Measurements from ENCODE around the gene ATG9B. TPM values are rescaled to one million over a fixed set of nuclear protein-coding genes. Genes with fewer than 3 reads are reported as not detected.

The ATG9B gene
- polyA plus RNA-seq, 3 donors from 2014 or later, result 1.9 to 5.7 TPM; not detected in 1

DNA sequence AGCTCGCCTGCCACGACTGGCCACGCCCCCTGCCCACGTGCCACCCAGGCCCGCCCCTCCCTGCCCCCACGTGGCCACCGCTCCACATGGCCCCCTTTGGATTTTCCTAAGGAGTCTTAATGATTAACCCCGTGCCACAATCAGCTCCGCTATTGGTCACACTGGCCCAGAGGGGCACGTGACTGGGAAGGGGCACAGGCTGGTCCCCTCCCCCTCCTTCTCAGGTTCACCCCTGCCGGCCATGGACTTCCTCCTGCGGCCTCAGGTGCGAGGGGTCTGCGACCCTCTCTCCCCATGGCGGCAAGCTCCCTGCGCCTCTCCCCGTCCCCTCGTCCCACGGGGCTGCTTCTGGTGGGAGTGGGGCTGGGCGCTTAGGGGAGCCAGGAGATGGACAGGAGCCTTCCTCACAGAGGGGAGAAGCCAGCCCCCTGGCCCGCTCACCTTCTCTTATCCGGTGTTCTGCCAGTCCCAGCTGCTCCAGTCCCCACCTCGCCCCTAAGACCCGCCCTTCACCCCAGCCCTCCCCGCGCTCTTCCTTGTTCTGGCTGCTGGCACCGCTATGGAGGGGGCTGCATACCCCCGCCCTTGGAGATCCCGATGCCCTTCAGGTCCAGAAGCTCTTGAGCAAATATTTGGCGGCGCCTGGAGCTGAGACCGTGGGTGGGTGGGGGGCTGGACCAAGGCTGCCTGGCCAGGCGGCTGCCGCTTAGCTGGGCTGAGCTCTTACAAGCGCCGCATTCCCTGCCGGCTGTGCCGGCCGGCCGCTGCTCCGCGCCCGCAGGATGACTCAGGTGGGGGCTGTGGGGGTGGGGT is 38.3 kb upstream of the ATG9B start:
- peaks cover 0 to 6% (median 3%) of the 10 kb centered on the region in 3 donors for H3K27me3 Mint-ChIP-seq (ENCODE audit: low read depth in 3 of 3)
- H3K4me1 Mint-ChIP-seq, result peaks cover 26 to 30% of the 10 kb centered on the region in 2 donors
- peaks cover 0 to 9% (median 0%) of the 10 kb centered on the region in 3 donors for H3K36me3 Mint-ChIP-seq
- H3K9me3 Mint-ChIP-seq, result no peaks in the 10 kb centered on the region
- DNase-seq, result no peak
- no peak overlapping the region for H3K27ac Mint-ChIP-seq
- no peak overlapping the region for H3K4me3 Mint-ChIP-seq

GRCh38 chr7:151062111-151062398 is 37.8 kb upstream of the ATG9B start:
- Mint-ChIP-seq H3K27ac (no peak overlapping the region), H3K9me3 (no peaks in the 10 kb centered on the region), H3K27me3 (ENCODE audit: low read depth in 3 of 3) (peaks cover 0 to 6% (median 3%) of the 10 kb centered on the region in 3 donors), H3K4me3 (peak overlapping the region in 1 of 5 donors; percentile 9), H3K4me1 (peaks cover 32 to 35% of the 10 kb centered on the region in 2 donors), H3K36me3 (peaks cover 0 to 4% (median 0%) of the 10 kb centered on the region in 3 donors)
- no peak for DNase-seq

DNA sequence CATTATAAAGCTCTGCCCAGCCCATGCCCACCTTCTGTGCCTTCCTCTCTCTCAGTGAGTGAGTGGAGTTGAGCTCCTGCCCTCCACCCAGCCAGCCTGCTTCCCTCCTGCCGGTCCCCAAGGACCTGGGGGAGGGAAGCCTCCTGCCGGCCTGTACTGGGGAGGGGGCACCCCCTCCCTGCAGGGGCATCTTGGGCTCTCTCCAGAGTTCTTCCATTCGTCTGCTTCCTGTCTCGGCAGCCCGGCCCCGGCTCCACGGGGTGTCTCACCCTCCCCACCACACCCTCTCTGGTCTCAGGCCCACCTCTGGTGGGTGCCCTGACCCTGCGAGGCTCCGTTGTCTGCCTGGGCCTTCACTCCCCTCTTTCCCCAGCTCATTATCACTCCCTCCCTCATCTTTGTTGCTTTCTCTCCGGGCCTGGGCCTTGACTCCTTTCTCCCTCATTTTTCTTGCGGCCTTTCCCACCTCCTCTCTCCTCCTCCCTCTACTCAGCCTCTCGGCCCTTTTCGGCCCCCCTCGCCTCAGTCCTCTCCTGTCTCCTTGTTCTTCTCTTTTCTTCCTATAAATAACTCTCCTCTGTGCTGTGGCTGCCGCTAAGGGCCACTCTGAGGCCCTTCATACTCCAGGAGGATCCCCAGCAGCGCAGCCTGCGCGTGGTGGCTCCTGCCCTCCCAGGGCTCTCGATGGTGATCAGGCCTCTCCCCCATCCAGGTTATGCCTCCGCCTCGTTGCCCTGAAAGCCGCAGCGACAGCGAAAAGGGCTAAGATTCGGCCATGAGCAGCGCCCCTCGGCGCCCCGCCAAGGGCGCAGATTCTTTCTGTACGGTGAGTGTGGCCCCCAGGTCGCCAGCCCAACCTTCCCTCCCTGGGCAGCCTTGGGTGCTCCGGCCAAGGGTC is 37.2 kb upstream of the ATG9B start:
- Mint-ChIP-seq H3K27ac (peak overlapping the region in 4 of 6 donors; percentile 59 to 82 (median 75)), H3K27me3 (ENCODE audit: low read depth in 3 of 3) (peaks cover 0 to 6% (median 3%) of the 10 kb centered on the region in 3 donors), H3K4me3 (peak overlapping the region; percentile 60 to 92 (median 73)), H3K9me3 (no peaks in the 10 kb centered on the region), H3K4me1 (peaks cover 34 to 41% of the 10 kb centered on the region in 2 donors), H3K36me3 (peaks cover 0 to 4% (median 0%) of the 10 kb centered on the region in 3 donors)
- DNase-seq, result no peak

DNA sequence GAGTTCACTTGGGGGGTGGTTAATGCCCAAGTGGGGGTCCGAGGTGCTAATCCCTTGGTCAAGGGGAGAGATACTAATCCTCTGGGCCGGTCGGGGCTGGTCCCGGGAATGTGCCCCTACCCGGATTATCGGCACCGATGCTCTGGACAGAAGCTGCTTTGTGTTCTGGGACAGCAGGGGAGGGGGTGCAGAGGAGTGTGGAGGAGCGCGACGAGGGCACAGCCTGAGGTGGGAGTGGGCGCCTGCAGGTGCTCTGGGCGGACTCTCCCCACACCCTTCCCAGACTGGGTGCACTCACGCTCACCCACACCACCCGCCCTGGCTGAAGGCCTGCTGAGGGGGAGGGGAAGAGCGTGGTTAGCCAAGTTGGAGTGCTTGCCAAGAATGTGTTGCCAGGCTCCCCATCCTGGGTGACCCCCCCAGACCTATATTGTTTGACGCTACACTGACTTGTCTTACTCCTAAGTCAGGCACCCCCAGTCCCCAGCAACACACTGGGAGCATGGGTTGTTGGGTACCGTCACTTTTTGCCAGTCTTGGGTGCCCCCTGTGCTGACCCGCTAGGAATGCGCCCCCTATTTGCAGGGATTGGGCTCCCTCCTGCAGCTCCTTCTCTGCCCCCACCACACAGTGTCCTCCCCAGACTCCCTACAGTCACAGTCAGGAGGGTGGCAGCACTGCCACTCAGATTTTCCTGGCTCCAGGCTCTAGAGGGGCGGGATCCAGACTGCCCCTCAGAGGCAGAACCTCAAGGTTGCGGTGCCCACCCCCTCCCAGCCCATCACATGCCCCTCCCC is 36.3 kb upstream of the ATG9B start:
- Mint-ChIP-seq H3K4me1 (peaks cover 34 to 42% of the 10 kb centered on the region in 2 donors), H3K27ac (peak overlapping the region in 3 of 6 donors; percentile 28 to 61 (median 59)), H3K27me3 (ENCODE audit: low read depth in 3 of 3) (peaks cover 0 to 6% (median 3%) of the 10 kb centered on the region in 3 donors), H3K4me3 (peak overlapping the region; percentile 71 to 95 (median 86)), H3K36me3 (peaks cover 0 to 4% (median 0%) of the 10 kb centered on the region in 3 donors), H3K9me3 (no peaks in the 10 kb centered on the region)
- no peak for DNase-seq

DNA sequence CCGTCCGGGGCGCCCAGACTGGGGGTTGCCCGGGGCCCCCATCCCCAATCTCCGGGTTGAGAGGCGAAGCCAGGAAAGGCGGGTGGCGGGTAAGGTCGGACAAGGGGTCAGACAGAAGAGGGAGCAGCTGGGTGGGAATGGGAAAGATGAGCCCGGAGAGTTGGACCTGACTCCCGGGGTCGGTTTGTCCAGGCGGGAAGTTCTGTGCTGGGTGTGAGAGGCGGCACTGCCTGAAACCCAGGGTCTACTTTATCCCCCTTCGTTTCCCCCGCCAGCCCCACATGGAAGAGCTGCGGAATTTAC is 35.8 kb upstream of the ATG9B start:
- DNase-seq, result no peak
- peaks cover 0 to 6% (median 3%) of the 10 kb centered on the region in 3 donors for H3K27me3 Mint-ChIP-seq (ENCODE audit: low read depth in 3 of 3)
- H3K4me1 Mint-ChIP-seq, result peaks cover 34 to 42% of the 10 kb centered on the region in 2 donors
- H3K9me3 Mint-ChIP-seq, result no peaks in the 10 kb centered on the region
- peak overlapping the region; percentile 71 to 95 (median 86) for H3K4me3 Mint-ChIP-seq
- H3K36me3 Mint-ChIP-seq, result peaks cover 0 to under 1% (median 0%) of the 10 kb centered on the region in 3 donors
- H3K27ac Mint-ChIP-seq, result peak overlapping the region in 1 of 6 donors; percentile 28

DNA sequence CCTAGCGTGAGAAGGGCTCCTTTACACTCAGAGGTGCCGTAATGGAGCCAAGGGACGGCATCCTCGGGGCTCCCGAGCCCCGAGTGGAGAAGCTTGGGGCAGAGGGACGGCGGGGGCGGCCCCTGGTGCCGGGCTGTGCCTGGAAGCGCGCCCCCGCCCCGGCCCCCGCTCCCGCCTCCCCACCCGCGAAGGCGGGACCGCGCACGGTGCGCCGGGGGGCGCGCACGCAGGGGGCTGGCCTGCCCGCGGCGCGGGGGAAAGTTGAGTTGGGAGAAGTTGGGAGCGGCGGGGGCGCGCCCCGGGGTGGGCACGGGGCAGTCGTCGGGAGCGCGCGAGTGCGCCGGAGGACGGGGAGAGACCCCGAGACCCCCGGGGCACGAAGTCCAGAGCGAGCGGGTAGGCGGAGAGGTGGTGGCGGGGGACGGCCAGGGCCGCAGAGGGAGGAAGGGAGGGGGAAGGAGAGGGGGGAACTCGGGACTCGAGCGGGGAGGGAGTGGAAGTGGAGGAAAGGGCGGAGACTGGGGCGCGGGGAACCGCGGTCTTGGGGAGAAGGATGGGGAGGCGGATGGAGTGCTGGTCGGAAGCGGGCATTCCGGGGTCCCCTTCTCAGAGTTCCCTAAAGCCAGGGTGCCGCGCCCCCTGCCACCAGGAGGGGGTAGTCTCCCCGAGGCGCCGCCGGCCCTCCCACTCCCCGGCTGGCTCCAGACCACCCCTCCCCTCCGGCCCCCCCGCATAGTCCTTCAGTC is 35.2 kb upstream of the ATG9B start, which contains the start of gene SLC4A2:
Gene SLC4A2, plus strand, starts transcription at position 223 of the 746 bp plus-strand sequence. CDS start 2,399 bp downstream, outside the sequence.
- DNase-seq, result peak; percentile 77 to 80 (median 78)
- H3K4me3 Mint-ChIP-seq, result peak within 1 kb of the TSS; percentile 92 to 95 (median 92)
- peaks cover 34 to 42% of the 10 kb centered on the region in 2 donors for H3K4me1 Mint-ChIP-seq
- H3K36me3 Mint-ChIP-seq, result peaks cover 0 to 3% (median 0%) of the 10 kb centered on the region in 3 donors
- H3K27me3 Mint-ChIP-seq (ENCODE audit: low read depth in 3 of 3), result peaks cover 0 to 6% (median 3%) of the 10 kb centered on the region in 3 donors
- peak within 1 kb of the TSS; percentile 85 to 97 (median 95) for H3K27ac Mint-ChIP-seq
- H3K9me3 Mint-ChIP-seq, result no peaks in the 10 kb centered on the region

- Mint-ChIP-seq H3K27me3 (ENCODE audit: low read depth in 3 of 3) (peaks cover 0 to 6% (median 3%) of the 10 kb centered on the region in 3 donors), H3K9me3 (no peaks in the 10 kb centered on the region), H3K4me3 (peak overlapping the region; percentile 92 to 95 (median 92)), H3K4me1 (peaks cover 34 to 42% of the 10 kb centered on the region in 2 donors), H3K36me3 (peaks cover 0 to 5% (median 0%) of the 10 kb centered on the region in 3 donors), H3K27ac (peak overlapping the region; percentile 85 to 97 (median 95))
- DNase-seq, result no peak
Observed at GRCh38 chr7:151058781-151059366, 34.6 kb upstream of the ATG9B start.

GRCh38 chr7:151057989-151058780 is 33.9 kb upstream of the ATG9B start:
- Mint-ChIP-seq H3K9me3 (no peaks in the 10 kb centered on the region), H3K4me3 (peak overlapping the region; percentile 92 to 95 (median 92)), H3K27ac (peak overlapping the region; percentile 85 to 97 (median 95)), H3K27me3 (ENCODE audit: low read depth in 3 of 3) (peaks cover 0 to 6% (median 3%) of the 10 kb centered on the region in 3 donors), H3K4me1 (peaks cover 34 to 42% of the 10 kb centered on the region in 2 donors), H3K36me3 (peaks cover 0 to 5% (median 0%) of the 10 kb centered on the region in 3 donors)
- DNase-seq, result peak; percentile 93 to 95 (median 94)

- H3K4me1 Mint-ChIP-seq, result peaks cover 35 to 42% of the 10 kb centered on the region in 2 donors
- peaks cover 0 to 6% (median 3%) of the 10 kb centered on the region in 3 donors for H3K27me3 Mint-ChIP-seq (ENCODE audit: low read depth in 3 of 3)
- H3K36me3 Mint-ChIP-seq, result peaks cover 3 to 5% (median 4%) of the 10 kb centered on the region in 3 donors
- H3K9me3 Mint-ChIP-seq, result no peaks in the 10 kb centered on the region
- DNase-seq, result no peak
- peak within 1 kb of the TSS; percentile 85 to 97 (median 95) for H3K27ac Mint-ChIP-seq
- H3K4me3 Mint-ChIP-seq, result peak within 1 kb of the TSS; percentile 92 to 95 (median 92)
Observed at GRCh38 chr7:151057506-151057988, 33.3 kb upstream of the ATG9B start, which contains the start of gene CDK5. TSS of gene CDK5 (minus strand) at chr7:151057897. CDS start at chr7:151057848, 49 bp downstream.

GRCh38 chr7:151056666-151057505 is 32.6 kb upstream of the ATG9B start:
- no peak for DNase-seq
- peaks cover 36 to 42% of the 10 kb centered on the region in 2 donors for H3K4me1 Mint-ChIP-seq
- peaks cover 0 to 6% (median 3%) of the 10 kb centered on the region in 3 donors for H3K27me3 Mint-ChIP-seq (ENCODE audit: low read depth in 3 of 3)
- peak overlapping the region in 5 of 6 donors; percentile 62 to 97 (median 85) for H3K27ac Mint-ChIP-seq
- H3K36me3 Mint-ChIP-seq, result peaks cover 4 to 6% (median 5%) of the 10 kb centered on the region in 3 donors
- H3K9me3 Mint-ChIP-seq, result no peaks in the 10 kb centered on the region
- peak overlapping the region; percentile 92 to 95 (median 92) for H3K4me3 Mint-ChIP-seq

Measured in immature natural killer cell (primary cell).